ENCODE data around the gene DSTYK.

DNA sequence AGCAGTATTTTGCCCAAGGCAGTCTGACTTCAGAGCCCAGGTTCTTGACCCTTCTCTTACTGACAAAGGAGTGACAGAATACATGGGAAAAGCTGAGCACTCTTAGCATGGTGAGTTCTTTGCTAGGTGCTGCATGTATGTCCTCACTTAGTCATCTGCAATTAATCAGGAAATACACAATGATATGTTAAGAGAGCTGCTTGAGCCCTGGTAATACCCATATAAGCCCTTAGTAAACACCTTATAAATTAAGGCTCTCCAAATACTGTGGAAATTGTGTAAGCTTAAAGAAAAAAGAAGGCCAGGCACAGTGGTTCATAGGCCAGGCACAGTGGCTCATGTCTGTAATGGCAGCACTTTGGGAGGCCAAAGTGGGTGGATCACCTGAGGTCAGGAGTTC, 113.3 kb downstream of the DSTYK start:
- TF ChIP-seq, protein P1, sequence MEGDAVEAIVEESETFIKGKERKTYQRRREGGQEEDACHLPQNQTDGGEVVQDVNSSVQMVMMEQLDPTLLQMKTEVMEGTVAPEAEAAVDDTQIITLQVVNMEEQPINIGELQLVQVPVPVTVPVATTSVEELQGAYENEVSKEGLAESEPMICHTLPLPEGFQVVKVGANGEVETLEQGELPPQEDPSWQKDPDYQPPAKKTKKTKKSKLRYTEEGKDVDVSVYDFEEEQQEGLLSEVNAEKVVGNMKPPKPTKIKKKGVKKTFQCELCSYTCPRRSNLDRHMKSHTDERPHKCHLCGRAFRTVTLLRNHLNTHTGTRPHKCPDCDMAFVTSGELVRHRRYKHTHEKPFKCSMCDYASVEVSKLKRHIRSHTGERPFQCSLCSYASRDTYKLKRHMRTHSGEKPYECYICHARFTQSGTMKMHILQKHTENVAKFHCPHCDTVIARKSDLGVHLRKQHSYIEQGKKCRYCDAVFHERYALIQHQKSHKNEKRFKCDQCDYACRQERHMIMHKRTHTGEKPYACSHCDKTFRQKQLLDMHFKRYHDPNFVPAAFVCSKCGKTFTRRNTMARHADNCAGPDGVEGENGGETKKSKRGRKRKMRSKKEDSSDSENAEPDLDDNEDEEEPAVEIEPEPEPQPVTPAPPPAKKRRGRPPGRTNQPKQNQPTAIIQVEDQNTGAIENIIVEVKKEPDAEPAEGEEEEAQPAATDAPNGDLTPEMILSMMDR (conservative IDR thresholded peaks at IDR 0.05; ENCODE audit: low read length), result no peak
- no peak for TF ChIP-seq EZH2phosphoT487 (IDR thresholded peaks at IDR 0.05; ENCODE audit: borderline replicate concordance)
